Gastrocnemius medialis (tissue), 4 donors: ENCODE results near the gene DISC1. TPM values are rescaled to one million over a fixed set of nuclear protein-coding genes. Genes with fewer than 3 reads are reported as not detected.

Experiments used
- ATAC-seq, 2 donors: fragments of 150-250 bp; one replicate each; pipeline ENCODE4 v1.9.1; 2016
- DNase-seq, 2 donors: peaks; one replicate each; pipeline ENCODE4 v3.0.0-alpha.2; 2019
- H3K27ac ChIP-seq, 4 donors: fragments of 200-600 bp; sonication (generic); 1 replicate in 1 of 4; 2 replicates in 3 of 4; pipeline ENCODE4 v1.5.1; 2016 to 2018; ENCODE audit warnings: mild to moderate bottlenecking in 2 of 4, moderate library complexity in 1 of 4
- H3K27me3 ChIP-seq, 3 donors: fragments of 200-600 bp; sonication (generic) in 2 of 3; 1 replicate in 1 of 3; 2 replicates in 2 of 3; pipeline versions ENCODE4 v1.5.1 to v1.6.0; 2016 to 2019; ENCODE audit warnings: mild to moderate bottlenecking in 1 of 3, moderate library complexity in 1 of 3
- H3K36me3 ChIP-seq, 2 donors: fragments of 200-600 bp; sonication (generic) in 1 of 2; one replicate each; pipeline ENCODE4 v1.5.1; 2017 to 2018
- H3K4me1 ChIP-seq, 2 donors: fragments of 200-600 bp; sonication (generic) in 1 of 2; one replicate each; pipeline ENCODE4 v1.5.1; 2016 to 2017; ENCODE audit warnings: mild to moderate bottlenecking in 2 of 2
- H3K4me3 ChIP-seq, 4 donors: fragments of 200-600 bp; sonication (generic) in 3 of 4; 1 replicate in 1 of 4; 2 replicates in 3 of 4; pipeline ENCODE4 v1.5.1; 2016 to 2019; ENCODE audit warnings: mild to moderate bottlenecking in 2 of 4
- H3K9me3 ChIP-seq, 3 donors: fragments of 200-600 bp; sonication (generic) in 2 of 3; 1 replicate in 1 of 3; 2 replicates in 2 of 3; pipeline ENCODE4 v1.5.1; 2016 to 2019
- CTCF ChIP-seq, 5 experiments: fragments of 450-650 bp in 3 of 5; fragments of 200-600 bp in 2 of 5; sonication (generic) in 2 of 5; IDR thresholded peaks in 4 of 5; conservative IDR thresholded peaks in 1 of 5; 1 replicate in 4 of 5; 2 replicates in 1 of 5; pipeline ENCODE4 v1.5.1; 2016 to 2019; ENCODE audit warnings: antibody characterized with exemption in 5 of 5, mild to moderate bottlenecking in 3 of 5, moderate library complexity in 3 of 5
- POLR2A ChIP-seq, 2 donors: fragments of 450-650 bp; IDR thresholded peaks; one replicate each; pipeline ENCODE4 v1.6.1; 2017; ENCODE audit warnings: antibody characterized with exemption in 2 of 2, mild to moderate bottlenecking in 2 of 2, moderate library complexity in 2 of 2
- in situ Hi-C, 4 donors: fragments of 200-750 bp; cut with MboI; loops; one replicate each; pipeline versions ENCODE4 v1.15.0 to v1.8.0; 2017; ENCODE audit warnings: low sequenced_read_pairs in 4 of 4
- intact Hi-C: fragments of 100-400 bp; cut with DNase I; formaldehyde crosslinking; loops from one replicate; pipeline ENCODE4 v1.15.1; 2023; ENCODE audit warnings: low total_unique reads
- total RNA-seq, 4 donors: library from RNA; depleted of rRNA; stranded (reverse); fragments of >200 nt; gene quantifications; one replicate each; pipeline versions ENCODE4 v1.1.0 to v1.2.3, GENCODE V29; 2016

Gene DISC1
- total RNA-seq, 4 donors from 2014 or later: 2.3 to 5.8 (median 2.6) TPM

- no peak for TF ChIP-seq CTCF (IDR thresholded peaks at IDR 0.05 in 4 of 5, conservative IDR thresholded peaks at IDR 0.05 in 1 of 5)
- no peak for TF ChIP-seq POLR2A (IDR thresholded peaks at IDR 0.05)
- no peak overlapping the region for H3K27ac ChIP-seq
- no peaks in the 10 kb centered on the region for H3K27me3 ChIP-seq
- no peaks in the 10 kb centered on the region for H3K36me3 ChIP-seq
- ATAC-seq (no peak), DNase-seq (no peak)
- peaks cover 6 to 13% of the 10 kb centered on the region in 2 donors for H3K4me1 ChIP-seq
- intact Hi-C loops: no loop called here
- H3K9me3 ChIP-seq: no peaks in the 10 kb centered on the region
- no peak overlapping the region for H3K4me3 ChIP-seq
- in situ Hi-C loops: no loop called here
These were observed 297.6 kb downstream of the DISC1 start for GRCh38 chr1:231924180-231924579.

- peaks cover 0 to 6% of the 10 kb centered on the region in 2 donors for H3K4me1 ChIP-seq
- H3K9me3 ChIP-seq: no peaks in the 10 kb centered on the region
- in situ Hi-C loops: no loop called here
These were observed 299.3 kb downstream of the DISC1 start for GRCh38 chr1:231925864-231926263.

GRCh38 chr1:231926340-231926739 is 299.8 kb downstream of the DISC1 start:
- H3K27ac ChIP-seq: peak overlapping the region in 1 of 4 donors; percentile 20
- in situ Hi-C loops (no loop called here), intact Hi-C loops (no loop called here)
- no peaks in the 10 kb centered on the region for H3K9me3 ChIP-seq
- no peak for TF ChIP-seq CTCF (IDR thresholded peaks at IDR 0.05 in 4 of 5, conservative IDR thresholded peaks at IDR 0.05 in 1 of 5)
- no peak for TF ChIP-seq POLR2A (IDR thresholded peaks at IDR 0.05)
- peak in 1 of 2 donors; percentile 52 for ATAC-seq
- no peaks in the 10 kb centered on the region for H3K27me3 ChIP-seq
- H3K36me3 ChIP-seq: no peaks in the 10 kb centered on the region
- no peak for DNase-seq
- H3K4me1 ChIP-seq: peaks cover 0 to 6% of the 10 kb centered on the region in 2 donors
- no peak overlapping the region for H3K4me3 ChIP-seq

More at GRCh38 chr1:231925864-231926263, 299.3 kb downstream of the DISC1 start:
- ATAC-seq (no peak), DNase-seq (no peak)
- Histone ChIP-seq H3K27ac (no peak overlapping the region), H3K36me3 (no peaks in the 10 kb centered on the region), H3K4me3 (no peak overlapping the region), H3K27me3 (no peaks in the 10 kb centered on the region)
- intact Hi-C loops: no loop called here
- TF ChIP-seq POLR2A (IDR thresholded peaks at IDR 0.05) (no peak), CTCF (IDR thresholded peaks at IDR 0.05 in 4 of 5, conservative IDR thresholded peaks at IDR 0.05 in 1 of 5) (no peak)

GRCh38 chr1:231926933-231927332 is 300.3 kb downstream of the DISC1 start:
- H3K27me3 ChIP-seq: no peaks in the 10 kb centered on the region
- ATAC-seq (no peak), DNase-seq (no peak)
- peaks cover 0 to 3% (median 0%) of the 10 kb centered on the region in 3 donors for H3K9me3 ChIP-seq
- intact Hi-C loops (no loop called here), in situ Hi-C loops (no loop called here)
- no peak overlapping the region for H3K27ac ChIP-seq
- no peak for TF ChIP-seq POLR2A (IDR thresholded peaks at IDR 0.05)
- no peak for TF ChIP-seq CTCF (IDR thresholded peaks at IDR 0.05 in 4 of 5, conservative IDR thresholded peaks at IDR 0.05 in 1 of 5)
- H3K4me3 ChIP-seq: no peak overlapping the region
- H3K4me1 ChIP-seq: peaks cover 0 to 6% of the 10 kb centered on the region in 2 donors
- H3K36me3 ChIP-seq: no peaks in the 10 kb centered on the region

GRCh38 chr1:231927431-231927830 is 300.8 kb downstream of the DISC1 start:
- H3K9me3 ChIP-seq: peaks cover 0 to 6% (median 0%) of the 10 kb centered on the region in 3 donors
- TF ChIP-seq POLR2A (IDR thresholded peaks at IDR 0.05) (no peak), CTCF (IDR thresholded peaks at IDR 0.05 in 4 of 5, conservative IDR thresholded peaks at IDR 0.05 in 1 of 5) (no peak)
- H3K4me1 ChIP-seq: peaks cover 0 to 6% of the 10 kb centered on the region in 2 donors
- H3K27ac ChIP-seq: no peak overlapping the region
- intact Hi-C loops (no loop called here), in situ Hi-C loops (no loop called here)
- H3K4me3 ChIP-seq: no peak overlapping the region
- no peaks in the 10 kb centered on the region for H3K36me3 ChIP-seq
- no peaks in the 10 kb centered on the region for H3K27me3 ChIP-seq
- no peak for DNase-seq
- no peak for ATAC-seq
